DND-41 (cell line): ENCODE results near the gene GOLGA6A.

Experiments used
- CTCF ChIP-seq: IDR thresholded peaks from 2 replicates; pipeline ENCODE4 v1.5.1; 2012; ENCODE audit warnings: borderline replicate concordance, low read length, moderate library complexity, mild to moderate bottlenecking; ENCODE audit not compliant: poor library complexity, severe bottlenecking; ENCODE audit errors: extremely low read depth
- EZH2 ChIP-seq: IDR thresholded peaks from 3 replicates; pipeline ENCODE4 v1.6.1; 2012; ENCODE audit warnings: borderline replicate concordance, low read depth, mild to moderate bottlenecking, moderate library complexity, low read length, inconsistent platforms; ENCODE audit not compliant: severe bottlenecking

DNA sequence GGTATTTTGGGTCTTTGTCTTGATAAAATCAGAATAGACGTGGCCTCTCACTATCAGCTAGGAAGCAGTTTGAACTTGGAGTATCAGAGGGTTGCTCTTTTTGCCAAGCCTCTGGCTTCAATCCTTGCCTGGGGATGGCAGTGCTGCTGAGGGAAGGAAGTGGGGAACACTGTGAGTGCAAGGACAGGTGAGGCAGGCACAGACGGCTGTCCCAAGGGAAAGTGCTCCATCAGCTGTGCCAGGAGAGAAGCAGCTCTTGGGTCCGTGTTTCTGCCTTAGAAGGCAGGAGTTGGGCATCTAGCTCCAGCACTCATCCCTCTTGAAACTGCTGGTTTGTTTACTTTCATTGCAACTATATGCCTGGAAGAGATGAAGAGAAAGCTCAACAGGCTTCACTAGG, 54.7 kb downstream of the GOLGA6A start:
- TF ChIP-seq CTCF = no peak
- TF ChIP-seq EZH2 = no peak
